K562 treated with DMSO at 1 percent for 24 hours (cell line): ENCODE results near the gene ZNF334. TPM values are rescaled to one million over a fixed set of nuclear protein-coding genes. Genes with fewer than 3 reads are reported as not detected.

ENCODE experiments used
- total RNA-seq: library from RNA; unstranded; fragments of 300-600 nt; gene quantifications from 2 replicates; pipeline ENCODE4 v1.2.3, GENCODE V29; 2022; ENCODE audit warnings: low read depth; ENCODE audit not compliant: insufficient read depth

The ZNF334 gene
- 0.42 and 0.86 TPM in 2 replicates for total RNA-seq

GRCh38 chr20:46512943-46513844 is at the start of gene ZNF334:
Gene ZNF334, minus strand, starts transcription at chr20:46513559. Its CDS starts 1,457 bp downstream, at chr20:46512102.

DNA sequence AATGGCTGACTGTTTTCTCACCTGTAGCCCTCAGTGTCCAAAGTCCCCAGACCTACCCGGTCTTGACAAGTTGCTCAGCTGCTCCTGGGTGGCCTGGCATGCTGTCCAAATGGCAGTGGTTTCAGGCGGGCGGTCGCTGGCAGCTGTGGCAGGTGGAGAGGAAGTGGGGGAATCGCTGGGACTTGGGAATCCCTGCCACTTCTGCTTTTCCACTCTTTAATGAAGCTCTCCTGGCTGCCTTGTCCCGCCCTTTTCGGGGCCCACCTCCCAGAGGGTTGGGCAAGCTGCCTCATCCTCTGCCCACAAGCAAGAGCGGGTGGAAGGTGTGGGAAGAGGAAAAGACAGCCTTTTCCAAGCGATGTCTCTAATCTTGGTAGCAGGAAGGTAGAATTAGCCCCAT is 37.1 kb upstream of the ZNF334 start, which contains the start of gene OCSTAMP:
OCSTAMP (minus strand) TSS at position 194 of the 400 bp plus-strand sequence; CDS start at position 100, 94 bp downstream.

Other genes with a start within 250 kb of the ZNF334 start
- gene CDH22, start 205.1 kb downstream of the ZNF334 start, total RNA-seq: not detected in 2 replicates
- 21.2 and 24.8 TPM in 2 replicates for gene ELMO2, start 106.9 kb downstream of the ZNF334 start, total RNA-seq
- not detected in 2 replicates for gene OCSTAMP, start 37.1 kb upstream of the ZNF334 start, total RNA-seq
- gene SLC13A3, start 137.9 kb upstream of the ZNF334 start, total RNA-seq: 8.3 and 8.8 TPM in 2 replicates
- 9.1 and 10.5 TPM in 2 replicates for gene TP53RK, start 175.9 kb upstream of the ZNF334 start, total RNA-seq
- gene SLC2A10, start 196.1 kb upstream of the ZNF334 start, total RNA-seq: 0.30 and 1.0 TPM in 2 replicates